ENCODE results near the gene HOXD3. TPM values are rescaled to one million over a fixed set of nuclear protein-coding genes. Genes with fewer than 3 reads are reported as not detected.

HOXD3 gene
- total and polyA plus RNA-seq, 12 donors: 2.0 to 41.3 (median 10.6) TPM

- WGBS, 4 donors: 44 to 71% (median 57%) methylated on average over 8 of the region's 8 CpGs
- Histone ChIP-seq H3K27ac (peak overlapping the region in 4 of 5 donors; percentile 58 to 97 (median 89)), H3K4me3 (peak overlapping the region in 2 of 4 donors; percentile 42 to 96), H3K27me3 (no peaks in the 10 kb centered on the region), H3K36me3 (replicated peaks in 1 of 2) (peaks cover 0 to 2% of the 10 kb centered on the region in 2 donors), H3K9me3 (replicated peaks in 1 of 3) (no peaks in the 10 kb centered on the region), H3K4me1 (replicated peaks in 1 of 2) (peaks cover 31 to 52% of the 10 kb centered on the region in 2 donors)
- TF ChIP-seq POLR2A (IDR thresholded peaks at IDR 0.05) (no peak), CTCF (IDR thresholded peaks at IDR 0.05) (no peak)
- DNase-seq: peak in 2 of 7 donors; percentile 26 to 53
- intact Hi-C loops (cut with DNase I): no loop called here
Measured at GRCh38 chr2:176137906-176138305, 19.2 kb upstream of the HOXD3 start.

- H3K4me1 ChIP-seq (replicated peaks in 1 of 2): peaks cover 31 to 46% of the 10 kb centered on the region in 2 donors
- DNase-seq: peak in 2 of 7 donors; percentile 49 to 68
- no peaks in the 10 kb centered on the region for H3K27me3 ChIP-seq
- intact Hi-C loops (cut with DNase I): no loop called here
- TF ChIP-seq POLR2A (IDR thresholded peaks at IDR 0.05): no peak
- TF ChIP-seq CTCF (IDR thresholded peaks at IDR 0.05): no peak
- no peaks in the 10 kb centered on the region for H3K36me3 ChIP-seq (replicated peaks in 1 of 2)
- H3K27ac ChIP-seq: peak overlapping the region; percentile 58 to 97 (median 78)
- WGBS, 4 donors: 15 to 49% (median 22%) methylated on average over 14 of the region's 14 CpGs
- H3K9me3 ChIP-seq (replicated peaks in 1 of 3): no peaks in the 10 kb centered on the region
- peak overlapping the region in 1 of 4 donors; percentile 96 for H3K4me3 ChIP-seq
Measured at GRCh38 chr2:176138526-176138922, 18.6 kb upstream of the HOXD3 start.

- no peaks in the 10 kb centered on the region for H3K9me3 ChIP-seq (replicated peaks in 1 of 3)
- TF ChIP-seq POLR2A (IDR thresholded peaks at IDR 0.05) (no peak), CTCF (IDR thresholded peaks at IDR 0.05) (no peak)
- peak in 6 of 7 donors; percentile 45 to 71 (median 54) for DNase-seq
- intact Hi-C loops (cut with DNase I): no loop called here
- H3K27ac ChIP-seq: peak overlapping the region; percentile 58 to 97 (median 78)
- H3K27me3 ChIP-seq: no peaks in the 10 kb centered on the region
- peaks cover 31 to 46% of the 10 kb centered on the region in 2 donors for H3K4me1 ChIP-seq (replicated peaks in 1 of 2)
- H3K36me3 ChIP-seq (replicated peaks in 1 of 2): no peaks in the 10 kb centered on the region
- WGBS, 4 donors: 15 to 38% (median 26%) methylated on average over 27 to 28 of the region's 28 CpGs
- H3K4me3 ChIP-seq: peak overlapping the region in 2 of 4 donors; percentile 13 to 96
Measured at GRCh38 chr2:176138923-176139660, 18.0 kb upstream of the HOXD3 start.

GRCh38 chr2:176139661-176140512 is 17.2 kb upstream of the HOXD3 start:
- peak in 6 of 7 donors; percentile 43 to 75 (median 52) for DNase-seq
- no peak for TF ChIP-seq CTCF (IDR thresholded peaks at IDR 0.05)
- TF ChIP-seq POLR2A (IDR thresholded peaks at IDR 0.05): peak in 1 of 2 donors; percentile 24
- no peaks in the 10 kb centered on the region for H3K27me3 ChIP-seq

More at GRCh38 chr2:176139661-176140512, 17.2 kb upstream of the HOXD3 start:
- intact Hi-C loops (cut with DNase I): loop anchor here (2.0 to 5.0 kb wide), 3 partner anchors 312 to 497 kb away; no protein-coding TSS in a partner anchor
- Histone ChIP-seq H3K4me1 (replicated peaks in 1 of 2) (peaks cover 28 to 39% of the 10 kb centered on the region in 2 donors), H3K36me3 (replicated peaks in 1 of 2) (no peaks in the 10 kb centered on the region), H3K4me3 (peak overlapping the region in 2 of 4 donors; percentile 38 to 96), H3K27ac (peak overlapping the region; percentile 58 to 97 (median 78)), H3K9me3 (replicated peaks in 1 of 3) (no peaks in the 10 kb centered on the region)
- 17 to 32% (median 19%) methylated on average over 27 to 41 of the region's 41 CpGs for WGBS, 4 donors
